Measurements from ENCODE around the gene OR2T6.

DNA sequence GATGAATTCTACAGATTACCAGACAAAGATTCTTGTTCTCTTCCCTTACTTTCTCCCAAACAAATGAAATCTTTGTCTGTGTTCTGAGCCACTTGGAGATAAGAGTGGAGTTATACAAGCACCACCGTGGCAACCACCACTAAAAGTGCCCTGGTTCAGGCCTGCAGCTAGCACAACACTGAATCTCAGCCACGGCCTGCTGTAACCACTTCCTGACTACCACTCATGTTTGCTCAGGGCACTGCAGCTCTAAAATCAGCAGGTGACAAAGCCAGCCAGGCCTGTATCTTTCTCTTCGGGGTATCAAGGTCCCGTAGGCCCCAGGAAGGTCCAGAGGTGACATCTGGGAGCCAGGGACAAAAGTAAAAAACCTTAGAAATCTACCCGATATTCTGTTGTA, 3.2 kb upstream of the OR2T6 start:
- TF ChIP-seq EZH2 (IDR thresholded peaks at IDR 0.05; ENCODE audit: low read length), result no peak
- TF ChIP-seq, protein P1, sequence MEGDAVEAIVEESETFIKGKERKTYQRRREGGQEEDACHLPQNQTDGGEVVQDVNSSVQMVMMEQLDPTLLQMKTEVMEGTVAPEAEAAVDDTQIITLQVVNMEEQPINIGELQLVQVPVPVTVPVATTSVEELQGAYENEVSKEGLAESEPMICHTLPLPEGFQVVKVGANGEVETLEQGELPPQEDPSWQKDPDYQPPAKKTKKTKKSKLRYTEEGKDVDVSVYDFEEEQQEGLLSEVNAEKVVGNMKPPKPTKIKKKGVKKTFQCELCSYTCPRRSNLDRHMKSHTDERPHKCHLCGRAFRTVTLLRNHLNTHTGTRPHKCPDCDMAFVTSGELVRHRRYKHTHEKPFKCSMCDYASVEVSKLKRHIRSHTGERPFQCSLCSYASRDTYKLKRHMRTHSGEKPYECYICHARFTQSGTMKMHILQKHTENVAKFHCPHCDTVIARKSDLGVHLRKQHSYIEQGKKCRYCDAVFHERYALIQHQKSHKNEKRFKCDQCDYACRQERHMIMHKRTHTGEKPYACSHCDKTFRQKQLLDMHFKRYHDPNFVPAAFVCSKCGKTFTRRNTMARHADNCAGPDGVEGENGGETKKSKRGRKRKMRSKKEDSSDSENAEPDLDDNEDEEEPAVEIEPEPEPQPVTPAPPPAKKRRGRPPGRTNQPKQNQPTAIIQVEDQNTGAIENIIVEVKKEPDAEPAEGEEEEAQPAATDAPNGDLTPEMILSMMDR (optimal IDR thresholded peaks at IDR 0.05 in 1 of 3, IDR thresholded peaks at IDR 0.05 in 1 of 3, conservative IDR thresholded peaks at IDR 0.05 in 1 of 3; ENCODE audit: extremely low read depth in 1 of 3, insufficient read depth in 2 of 3, low read length in 3 of 3), result no peak

All from keratinocyte (primary cell).